ENCODE results near the gene HOXD10. TPM values are rescaled to one million over a fixed set of nuclear protein-coding genes. Genes with fewer than 3 reads are reported as not detected.

HOXD10 gene
- total and polyA plus RNA-seq, 4 donors = not detected

- Histone ChIP-seq H3K36me3 (ENCODE audit: control insufficient read depth in 4 of 4, insufficient read depth in 3 of 4, low read depth in 1 of 4, low read length in 3 of 4) (no peaks in the 10 kb centered on the region), H3K4me3 (ENCODE audit: low read depth in 1 of 3, low read length in 3 of 3) (no peak overlapping the region), H3K4me1 (ENCODE audit: control insufficient read depth in 4 of 4, insufficient read depth in 4 of 4, low read length in 3 of 4) (peaks cover 9 to 24% (median 18%) of the 10 kb centered on the region in 4 donors), H3K27me3 (ENCODE audit: control insufficient read depth in 4 of 4, insufficient read depth in 4 of 4, low read length in 3 of 4) (peaks cover 10 to 54% (median 25%) of the 10 kb centered on the region in 4 donors), H3K9ac (ENCODE audit: low read depth in 1 of 2, low read length in 2 of 2) (no peak overlapping the region), H3K27ac (ENCODE audit: low read depth in 1 of 2, low read length in 2 of 2) (no peak overlapping the region), H3K9me3 (ENCODE audit: control insufficient read depth in 4 of 4, low read length in 3 of 4) (peaks cover 0 to 4% (median 2%) of the 10 kb centered on the region in 4 donors)
- no peak for DNase-seq (ENCODE audit: low spot score)
- TF ChIP-seq RXRA (IDR thresholded peaks at IDR 0.05) = no peak
- no peak for TF ChIP-seq JUND (IDR thresholded peaks at IDR 0.05)
- no peak for TF ChIP-seq YY1 (IDR thresholded peaks at IDR 0.05)
- TF ChIP-seq HNF4A (conservative IDR thresholded peaks at IDR 0.05) = no peak
- no peak for TF ChIP-seq REST (IDR thresholded peaks at IDR 0.05)
- no peak for TF ChIP-seq GABPA (IDR thresholded peaks at IDR 0.05 in 1 of 2, conservative IDR thresholded peaks at IDR 0.05 in 1 of 2)
- TF ChIP-seq NR2F2 (IDR thresholded peaks at IDR 0.05) = no peak
- TF ChIP-seq CTCF (IDR thresholded peaks at IDR 0.05; ENCODE audit: low read depth, low read length, missing input control) = no peak
- no peak for TF ChIP-seq ATF3 (IDR thresholded peaks at IDR 0.05)
- no peak for TF ChIP-seq HNF4G (IDR thresholded peaks at IDR 0.05)
- TF ChIP-seq SP1 (IDR thresholded peaks at IDR 0.05) = no peak
- TF ChIP-seq MAX (IDR thresholded peaks at IDR 0.05) = no peak
- no peak for TF ChIP-seq EGR1 (IDR thresholded peaks at IDR 0.05; ENCODE audit: low read depth in 2 of 2)
- no peak for TF ChIP-seq FOXA1 (IDR thresholded peaks at IDR 0.05)
- TF ChIP-seq ZBTB33 (IDR thresholded peaks at IDR 0.05) = no peak
- no peak for TF ChIP-seq FOXA2 (IDR thresholded peaks at IDR 0.05)
- no peak for TF ChIP-seq RAD21 (IDR thresholded peaks at IDR 0.05)
- no peak for TF ChIP-seq TAF1 (conservative IDR thresholded peaks at IDR 0.05)
- 7% methylated on average over 8 of the region's 8 CpGs for WGBS
Measured at GRCh38 chr2:176093898-176094249, 22.7 kb upstream of the HOXD10 start.
